Osteoblast (primary cell): ENCODE data around the gene ADCY3. TPM values are rescaled to one million over a fixed set of nuclear protein-coding genes. Genes with fewer than 3 reads are reported as not detected.

Source experiments
- DNase-seq: peaks from one replicate; pipeline ENCODE4 v3.0.0; 2011; ENCODE audit warnings: low spot score, mixed read lengths; ENCODE audit not compliant: insufficient read length; ENCODE audit errors: missing footprints
- H2AFZ ChIP-seq: 2 replicates; pipeline ENCODE4 v1.6.0; 2011; ENCODE audit warnings: mild to moderate bottlenecking, low read length
- H3K27ac ChIP-seq: 2 replicates; pipeline ENCODE4 v1.5.1; 2011; ENCODE audit warnings: mild to moderate bottlenecking, low read depth, low read length, moderate library complexity
- H3K27me3 ChIP-seq: 2 replicates; pipeline ENCODE4 v1.6.0; 2012; ENCODE audit warnings: mild to moderate bottlenecking, control low read depth, inconsistent platforms, low read length, moderate library complexity; ENCODE audit not compliant: insufficient read depth
- H3K36me3 ChIP-seq: 2 replicates; pipeline ENCODE4 v1.5.1; 2011; ENCODE audit warnings: mild to moderate bottlenecking, low read length, control low read depth, moderate library complexity; ENCODE audit not compliant: insufficient read depth
- H3K4me1 ChIP-seq: 2 replicates; pipeline ENCODE4 v1.5.1; 2011; ENCODE audit warnings: mild to moderate bottlenecking, low read length, control low read depth, moderate library complexity; ENCODE audit not compliant: insufficient read depth
- H3K4me2 ChIP-seq: 2 replicates; pipeline ENCODE4 v1.6.0; 2011; ENCODE audit warnings: mild to moderate bottlenecking, low read length; ENCODE audit not compliant: insufficient read depth
- H3K4me3 ChIP-seq: fragments of 200-600 bp; sonication (generic); 3 replicates; pipeline ENCODE4 v1.5.1; 2012; ENCODE audit warnings: mild to moderate bottlenecking, low read length, inconsistent platforms; ENCODE audit not compliant: insufficient read depth
- H3K79me2 ChIP-seq: 2 replicates; pipeline ENCODE4 v1.6.0; 2012; ENCODE audit warnings: mild to moderate bottlenecking, low read length, control low read depth, inconsistent platforms; ENCODE audit not compliant: insufficient read depth
- H3K9me3 ChIP-seq: 2 replicates; pipeline ENCODE4 v1.5.1; 2011; ENCODE audit warnings: low read depth, low read length, control low read depth
- H4K20me1 ChIP-seq: 2 replicates; pipeline ENCODE4 v1.6.0; 2012; ENCODE audit warnings: mild to moderate bottlenecking, low read length, control low read depth; ENCODE audit not compliant: insufficient read depth
- CTCF ChIP-seq: IDR thresholded peaks from 2 replicates; pipeline ENCODE4 v1.5.1; 2011; ENCODE audit warnings: mild to moderate bottlenecking, low read depth, low read length, moderate library complexity; ENCODE audit errors: extremely low read depth
- total RNA-seq: library from RNA; depleted of rRNA; stranded (reverse); fragments of >200 nt; gene quantifications from 2 replicates; pipeline ENCODE4 v1.2.3, GENCODE V29; 2012

The ADCY3 gene
- total RNA-seq, 1 donor, result 47.4 TPM

GRCh38 chr2:24840962-24841945 lies 78.8 kb downstream of the ADCY3 start:
- H3K27ac ChIP-seq, result no peak overlapping the region
- H3K9me3 ChIP-seq, result no peaks in the 10 kb centered on the region
- peak; percentile 58 for DNase-seq
- no peaks in the 10 kb centered on the region for H3K27me3 ChIP-seq
- no peaks in the 10 kb centered on the region for H3K4me1 ChIP-seq
- no peak overlapping the region for H3K4me2 ChIP-seq
- no peaks in the 10 kb centered on the region for H3K79me2 ChIP-seq
- no peaks in the 10 kb centered on the region for H4K20me1 ChIP-seq
- no peak for TF ChIP-seq CTCF
- H3K36me3 ChIP-seq, result no peaks in the 10 kb centered on the region
- no peak overlapping the region for H3K4me3 ChIP-seq
- no peak overlapping the region for H2AFZ ChIP-seq

- Histone ChIP-seq H3K4me1 (peaks cover 6% of the 10 kb centered on the region), H2AFZ (no peak overlapping the region), H3K79me2 (no peaks in the 10 kb centered on the region), H3K27me3 (no peaks in the 10 kb centered on the region), H3K9me3 (no peaks in the 10 kb centered on the region), H3K36me3 (no peaks in the 10 kb centered on the region), H4K20me1 (no peaks in the 10 kb centered on the region), H3K4me3 (no peak overlapping the region), H3K27ac (no peak overlapping the region), H3K4me2 (no peak overlapping the region)
- no peak for TF ChIP-seq CTCF
- peak; percentile 65 for DNase-seq
Observed at GRCh38 chr2:24840164-24840869, 79.7 kb downstream of the ADCY3 start.

- Histone ChIP-seq H3K79me2 (no peaks in the 10 kb centered on the region), H3K9me3 (no peaks in the 10 kb centered on the region), H3K4me2 (no peak overlapping the region), H3K4me3 (no peak overlapping the region), H3K4me1 (peaks cover 7% of the 10 kb centered on the region), H3K27me3 (no peaks in the 10 kb centered on the region), H4K20me1 (no peaks in the 10 kb centered on the region), H3K36me3 (no peaks in the 10 kb centered on the region), H2AFZ (no peak overlapping the region), H3K27ac (no peak overlapping the region)
- no peak for TF ChIP-seq CTCF
- DNase-seq, result peak; percentile 72
Observed at GRCh38 chr2:24839729-24840128, 80.3 kb downstream of the ADCY3 start.

- Histone ChIP-seq H4K20me1 (no peaks in the 10 kb centered on the region), H3K27ac (no peak overlapping the region), H3K9me3 (no peaks in the 10 kb centered on the region)
Observed at GRCh38 chr2:24838541-24838940, 81.5 kb downstream of the ADCY3 start.

More at GRCh38 chr2:24838541-24838940, 81.5 kb downstream of the ADCY3 start:
- Histone ChIP-seq H2AFZ (no peak overlapping the region), H3K4me1 (peaks cover 7% of the 10 kb centered on the region), H3K4me3 (no peak overlapping the region), H3K4me2 (no peak overlapping the region), H3K36me3 (no peaks in the 10 kb centered on the region), H3K79me2 (no peaks in the 10 kb centered on the region), H3K27me3 (no peaks in the 10 kb centered on the region)
- TF ChIP-seq CTCF, result no peak
- peak; percentile 2 for DNase-seq
